GM12878 (cell line): ENCODE data around the gene RAB44. TPM values are rescaled to one million over a fixed set of nuclear protein-coding genes. Genes with fewer than 3 reads are reported as not detected.

Experiments used
- BRCA1 ChIP-seq: IDR thresholded peaks from 2 replicates; pipeline ENCODE4 v1.6.1; 2011; ENCODE audit warnings: low read depth, low read length, improper control_type of control experiment
- CBFB ChIP-seq: IDR thresholded peaks from 2 replicates; pipeline ENCODE4 v1.6.1; 2016; ENCODE audit warnings: antibody characterized with exemption, low read depth
- CHD4 ChIP-seq: fragments of 200-600 bp; sonication (generic); IDR thresholded peaks from 2 replicates; pipeline ENCODE4 v1.6.1; 2016; ENCODE audit warnings: mild to moderate bottlenecking
- EP300 ChIP-seq, 2 experiments: fragments of 150-350 bp in 1 of 2; IDR thresholded peaks; 2 replicates each; pipeline ENCODE4 v1.6.1; 2011 to 2012; ENCODE audit warnings: low read depth in 2 of 2, low read length in 2 of 2, borderline replicate concordance in 1 of 2, improper control_type of control experiment in 1 of 2, inconsistent platforms in 1 of 2; ENCODE audit not compliant: control insufficient read depth in 1 of 2
- EZH2 ChIP-seq: IDR thresholded peaks from 2 replicates; pipeline ENCODE4 v1.6.1; 2012; ENCODE audit warnings: low read depth, mild to moderate bottlenecking, control low read depth, inconsistent platforms, low read length, borderline replicate concordance; ENCODE audit not compliant: control insufficient read depth
- GATAD2B ChIP-seq: fragments of 450-650 bp; conservative IDR thresholded peaks from 2 replicates; pipeline ENCODE4 v1.6.1; 2017; ENCODE audit warnings: low read depth, mild to moderate bottlenecking, moderate library complexity
- MTA2 ChIP-seq: fragments of 450-650 bp; IDR thresholded peaks from 2 replicates; pipeline ENCODE4 v1.6.1; 2016; ENCODE audit warnings: low read depth, mild to moderate bottlenecking, moderate library complexity
- MYC ChIP-seq: IDR thresholded peaks from 2 replicates; pipeline ENCODE4 v1.6.1; 2011; ENCODE audit warnings: mild to moderate bottlenecking, low read length, moderate library complexity, inconsistent platforms; ENCODE audit not compliant: insufficient read depth, insufficient replicate concordance, insufficient read length, severe bottlenecking
- PRDM15 ChIP-seq: fragments of 450-650 bp; formaldehyde crosslinking; IDR thresholded peaks from 2 replicates; pipeline ENCODE4 v1.4.0; 2020; ENCODE audit warnings: mild to moderate bottlenecking, moderate library complexity
- SPI1 ChIP-seq: IDR thresholded peaks from 2 replicates; pipeline ENCODE4 v1.6.1; 2011; ENCODE audit warnings: low read depth, mild to moderate bottlenecking, low read length, moderate library complexity, borderline replicate concordance; ENCODE audit not compliant: insufficient read depth
- YBX1 ChIP-seq: fragments of 450-650 bp; IDR thresholded peaks from 2 replicates; pipeline ENCODE4 v1.6.1; 2016; ENCODE audit warnings: antibody characterized with exemption
- ZBTB11 ChIP-seq: fragments of 450-650 bp; formaldehyde crosslinking; IDR thresholded peaks from 2 replicates; pipeline ENCODE4 v1.5.0; 2022; ENCODE audit warnings: mild to moderate bottlenecking, missing genetic modification characterization
- ZNF217 ChIP-seq: fragments of 450-650 bp; IDR thresholded peaks from 2 replicates; pipeline ENCODE4 v1.6.1; 2017; ENCODE audit warnings: antibody characterized with exemption, mild to moderate bottlenecking
- ZNF24 ChIP-seq: fragments of 450-650 bp; IDR thresholded peaks from 2 replicates; pipeline ENCODE4 v1.6.1; 2017; ENCODE audit warnings: antibody characterized with exemption, mild to moderate bottlenecking
- polyA plus RNA-seq, 11 experiments: library from polyadenylated mRNA; depleted of rRNA in 4 of 11; unstranded in 6 of 11; stranded (reverse) in 5 of 11; fragments of >200 nt; fragmentation: Nextera tagmentation in 4 of 11; fragmentation: Illumina TruSeq in 1 of 11; extraction: Ambion mirVana in 4 of 11; extraction: Trizol in 1 of 11; gene quantifications; 1 replicate in 1 of 11; 2 replicates in 10 of 11; pipeline versions ENCODE4 v1.2.1 to v1.2.3, GENCODE V29; 2011 to 2016; ENCODE audit warnings: inconsistent platforms in 2 of 11, missing spikeins in 2 of 11, low read depth in 1 of 11
- total RNA-seq, 4 experiments: library from RNA; depleted of rRNA in 3 of 4; stranded (reverse); fragments of >200 nt in 3 of 4; fragmentation: Illumina TruSeq in 1 of 4; extraction: Trizol in 1 of 4; gene quantifications; 2 replicates each; pipeline versions ENCODE4 v1.2.1 to v1.2.3, GENCODE V29; 2013 to 2021
- TF ChIP-seq, protein P1 (sequence below): IDR thresholded peaks from 2 replicates; pipeline ENCODE4 v1.6.1; 2011; ENCODE audit warnings: mild to moderate bottlenecking, low read depth, low read length, moderate library complexity; ENCODE audit not compliant: insufficient replicate concordance
- TF ChIP-seq, protein P2 (sequence below): fragments of 450-650 bp; conservative IDR thresholded peaks from 2 replicates; pipeline ENCODE4 v1.6.1; 2017; ENCODE audit warnings: mild to moderate bottlenecking, moderate library complexity

The RAB44 gene
- total and polyA plus RNA-seq, 10 of the 15 experiments (the other 5 are each of a cell fraction or from before 2014, with no cell fraction given) = 0.01 to 0.08 (median 0.05) TPM; not detected in 2

GRCh38 chr6:36765594-36766398, 68.2 kb downstream of the RAB44 start (continued):
- TF ChIP-seq CBFB (peak; percentile 57; the same call in 1 of the 2 replicates), GATAD2B (no peak), ZNF217 (no peak; the same call in 1 of the 2 replicates), EZH2 (no peak), YBX1 (no peak), MTA2 (0 out of 2 replicates have a peak, but pooled peaks have one; percentile 18), ZNF24 (no peak), CHD4 (no peak), ZBTB11 (CRISPR knock-in tag) (no peak), PRDM15 (CRISPR knock-in tag) (no peak), SPI1 (no peak), MYC (no peak), BRCA1 (no peak), EP300 (IDR thresholded peaks at IDR 0.05; ENCODE audit: borderline replicate concordance in 1 of 2, control insufficient read depth in 1 of 2, low read depth in 2 of 2, low read length in 2 of 2) (no peak)
- TF ChIP-seq, protein P1, sequence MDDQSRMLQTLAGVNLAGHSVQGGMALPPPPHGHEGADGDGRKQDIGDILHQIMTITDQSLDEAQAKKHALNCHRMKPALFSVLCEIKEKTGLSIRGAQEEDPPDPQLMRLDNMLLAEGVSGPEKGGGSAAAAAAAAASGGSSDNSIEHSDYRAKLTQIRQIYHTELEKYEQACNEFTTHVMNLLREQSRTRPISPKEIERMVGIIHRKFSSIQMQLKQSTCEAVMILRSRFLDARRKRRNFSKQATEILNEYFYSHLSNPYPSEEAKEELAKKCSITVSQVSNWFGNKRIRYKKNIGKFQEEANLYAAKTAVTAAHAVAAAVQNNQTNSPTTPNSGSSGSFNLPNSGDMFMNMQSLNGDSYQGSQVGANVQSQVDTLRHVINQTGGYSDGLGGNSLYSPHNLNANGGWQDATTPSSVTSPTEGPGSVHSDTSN = no peak
- TF ChIP-seq, protein P2, sequence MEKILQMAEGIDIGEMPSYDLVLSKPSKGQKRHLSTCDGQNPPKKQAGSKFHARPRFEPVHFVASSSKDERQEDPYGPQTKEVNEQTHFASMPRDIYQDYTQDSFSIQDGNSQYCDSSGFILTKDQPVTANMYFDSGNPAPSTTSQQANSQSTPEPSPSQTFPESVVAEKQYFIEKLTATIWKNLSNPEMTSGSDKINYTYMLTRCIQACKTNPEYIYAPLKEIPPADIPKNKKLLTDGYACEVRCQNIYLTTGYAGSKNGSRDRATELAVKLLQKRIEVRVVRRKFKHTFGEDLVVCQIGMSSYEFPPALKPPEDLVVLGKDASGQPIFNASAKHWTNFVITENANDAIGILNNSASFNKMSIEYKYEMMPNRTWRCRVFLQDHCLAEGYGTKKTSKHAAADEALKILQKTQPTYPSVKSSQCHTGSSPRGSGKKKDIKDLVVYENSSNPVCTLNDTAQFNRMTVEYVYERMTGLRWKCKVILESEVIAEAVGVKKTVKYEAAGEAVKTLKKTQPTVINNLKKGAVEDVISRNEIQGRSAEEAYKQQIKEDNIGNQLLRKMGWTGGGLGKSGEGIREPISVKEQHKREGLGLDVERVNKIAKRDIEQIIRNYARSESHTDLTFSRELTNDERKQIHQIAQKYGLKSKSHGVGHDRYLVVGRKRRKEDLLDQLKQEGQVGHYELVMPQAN = 0 out of 2 replicates have a peak, but pooled peaks have one; percentile 49
